ENCODE results near the gene TMTC4.

The TMTC4 gene

GRCh38 chr13:100667894-100668293 lies 6.7 kb downstream of the TMTC4 start:
- no peak for TF ChIP-seq CTCF (conservative IDR thresholded peaks at IDR 0.05; ENCODE audit: control insufficient read depth, insufficient read depth, low read depth, low read length)

GRCh38 chr13:100666124-100666523 lies 8.5 kb downstream of the TMTC4 start:
- no peak overlapping the region for H3K4me3 ChIP-seq (ENCODE audit: control insufficient read depth, low read depth, low read length)
- no peak for TF ChIP-seq CTCF (conservative IDR thresholded peaks at IDR 0.05; ENCODE audit: control insufficient read depth, insufficient read depth, low read depth, low read length)
- DNase-seq (ENCODE audit: low read depth): peak; percentile 24

More at GRCh38 chr13:100667894-100668293, 6.7 kb downstream of the TMTC4 start:
- no peak overlapping the region for H3K4me3 ChIP-seq (ENCODE audit: control insufficient read depth, low read depth, low read length)
- no peak for DNase-seq (ENCODE audit: low read depth)

GRCh38 chr13:100665403-100665802 lies 9.2 kb downstream of the TMTC4 start:
- no peak for TF ChIP-seq CTCF (conservative IDR thresholded peaks at IDR 0.05; ENCODE audit: control insufficient read depth, insufficient read depth, low read depth, low read length)
- no peak overlapping the region for H3K4me3 ChIP-seq (ENCODE audit: control insufficient read depth, low read depth, low read length)
- DNase-seq (ENCODE audit: low read depth): no peak

GRCh38 chr13:100664171-100664900 lies 10.3 kb downstream of the TMTC4 start:
- no peak overlapping the region for H3K4me3 ChIP-seq (ENCODE audit: control insufficient read depth, low read depth, low read length)
- TF ChIP-seq CTCF (conservative IDR thresholded peaks at IDR 0.05; ENCODE audit: control insufficient read depth, insufficient read depth, low read depth, low read length): no peak
- no peak for DNase-seq (ENCODE audit: low read depth)

- no peak for DNase-seq (ENCODE audit: low read depth)
- H3K4me3 ChIP-seq (ENCODE audit: control insufficient read depth, low read depth, low read length): no peak overlapping the region
- TF ChIP-seq CTCF (conservative IDR thresholded peaks at IDR 0.05; ENCODE audit: control insufficient read depth, insufficient read depth, low read depth, low read length): no peak
Observed at GRCh38 chr13:100662468-100663211, 12.0 kb downstream of the TMTC4 start.

- TF ChIP-seq CTCF (conservative IDR thresholded peaks at IDR 0.05; ENCODE audit: control insufficient read depth, insufficient read depth, low read depth, low read length): no peak
- no peak for DNase-seq (ENCODE audit: low read depth)
Observed at GRCh38 chr13:100660761-100661160, 13.8 kb downstream of the TMTC4 start.

More at GRCh38 chr13:100660761-100661160, 13.8 kb downstream of the TMTC4 start:
- H3K4me3 ChIP-seq (ENCODE audit: control insufficient read depth, low read depth, low read length): no peak overlapping the region

All from fibroblast of mammary gland (primary cell).